ENCODE results near the gene PNCK.
"Not testable (repeated sequence)": the region's sequence is repeated elsewhere in the genome, so short reads cannot be mapped to it uniquely, and the experiment has no call there.

The PNCK gene

DNA sequence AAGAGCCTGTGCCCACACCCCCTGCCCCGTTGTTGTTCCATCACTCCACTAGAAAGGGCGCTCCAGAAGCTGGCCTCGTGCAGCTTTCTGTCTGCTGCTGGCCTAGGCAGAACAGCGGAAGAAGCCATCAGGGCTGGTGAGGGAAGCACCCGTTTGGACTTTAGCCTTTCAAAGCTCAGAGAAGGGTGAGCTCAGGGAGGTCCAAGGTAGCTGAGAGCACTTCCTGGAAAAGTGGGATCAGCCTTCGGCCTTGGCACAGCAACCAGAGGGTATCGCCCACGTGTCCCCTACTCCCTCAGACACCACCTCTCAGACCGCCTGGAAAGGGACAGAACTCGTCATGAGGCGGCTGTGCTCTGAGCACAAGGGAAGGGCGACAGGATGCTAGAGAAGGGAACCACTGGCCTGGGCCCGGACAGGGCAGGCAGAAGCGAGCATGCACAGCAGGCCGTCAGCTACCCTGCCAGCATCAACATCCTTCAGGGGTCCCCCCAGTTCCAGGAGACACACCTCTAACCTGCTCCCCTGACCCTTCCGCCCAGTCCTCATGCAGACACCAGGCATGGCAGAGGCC, 25.7 kb upstream of the PNCK start:
- DNase-seq (ENCODE audit: low read depth in 2 of 3, low spot score in 1 of 3), result not testable (repeated sequence)

DNA sequence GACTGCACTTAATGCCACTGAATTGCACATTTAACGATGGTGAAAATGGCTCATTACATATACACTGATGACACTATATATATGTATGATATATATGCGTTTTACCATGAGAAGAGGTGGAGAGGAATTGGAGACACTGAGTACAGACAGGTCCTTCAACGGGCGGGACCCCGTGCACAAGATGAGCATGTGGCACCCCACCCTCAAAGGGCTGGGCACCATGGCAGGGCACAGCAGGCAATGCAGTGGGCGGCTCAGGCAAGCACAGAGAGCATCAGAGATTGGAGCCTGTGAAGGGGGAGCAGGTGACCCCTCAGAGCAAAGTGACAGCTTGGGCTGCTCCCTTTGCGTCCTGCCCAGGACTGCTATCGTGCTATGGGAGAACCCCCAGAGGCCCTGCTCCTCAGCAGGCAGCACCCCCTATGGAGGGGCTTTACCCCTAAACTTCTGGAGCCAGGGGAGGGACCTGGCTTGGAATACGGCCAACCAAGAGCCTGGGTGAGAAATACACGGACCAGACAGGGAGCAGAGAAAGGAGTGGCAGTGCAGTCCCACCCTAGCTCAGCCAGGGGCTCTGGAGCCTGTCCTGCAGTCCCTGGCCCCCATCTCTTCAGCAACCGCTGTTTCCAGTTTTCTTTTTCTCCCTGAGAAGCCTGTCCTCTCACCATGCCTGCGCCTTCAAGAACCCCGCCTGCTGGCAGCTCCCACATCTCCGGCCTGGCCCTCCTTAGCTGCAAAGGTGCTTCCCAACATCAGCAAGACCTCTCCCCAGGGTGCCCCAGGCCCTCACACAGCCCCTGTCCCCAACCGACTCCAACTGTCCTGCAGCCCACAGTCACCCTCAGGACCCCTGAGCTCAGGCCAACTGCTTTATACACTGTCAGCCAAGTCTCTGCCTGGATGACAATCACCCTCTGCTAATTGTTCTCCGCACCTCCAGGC, 24.6 kb upstream of the PNCK start:
- no peak for DNase-seq (ENCODE audit: low read depth in 2 of 3, low spot score in 1 of 3)

DNA sequence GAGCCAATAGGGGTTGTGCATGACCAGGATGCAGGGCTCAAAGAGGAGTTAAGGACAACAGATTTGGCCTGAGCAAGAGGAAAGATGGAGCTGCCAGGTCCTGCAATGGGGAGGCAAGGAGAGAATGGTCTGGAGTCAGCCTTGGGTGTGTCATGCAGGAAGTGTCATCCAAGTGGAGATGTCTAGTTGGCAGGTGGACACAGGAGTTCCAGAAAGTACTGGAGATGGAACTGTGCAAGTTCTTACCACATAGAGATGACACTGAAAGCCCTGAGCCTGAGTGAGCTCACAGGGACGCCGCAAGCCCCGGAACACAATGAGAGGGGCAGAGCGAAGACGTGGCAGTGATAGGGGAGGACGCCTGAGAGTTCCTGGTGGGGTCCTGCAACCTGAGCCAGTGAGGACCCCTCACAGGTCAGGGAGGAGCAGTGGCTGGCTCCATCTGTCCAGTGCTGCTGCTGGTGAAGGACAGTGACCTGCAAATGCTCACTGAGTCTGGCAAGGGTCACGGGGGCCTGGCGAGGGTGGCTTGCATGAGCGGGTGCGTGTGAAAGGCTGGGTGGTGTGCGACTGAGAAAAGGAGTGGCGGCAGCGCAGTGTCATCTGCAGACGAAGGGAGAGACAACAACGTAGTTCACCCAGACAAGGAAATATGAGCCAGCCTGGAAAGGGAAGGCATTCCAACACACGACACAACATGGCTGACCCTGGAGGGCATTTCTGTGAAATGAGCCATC, 23.5 kb upstream of the PNCK start:
- not testable (repeated sequence) for DNase-seq (ENCODE audit: low read depth in 2 of 3, low spot score in 1 of 3)

DNA sequence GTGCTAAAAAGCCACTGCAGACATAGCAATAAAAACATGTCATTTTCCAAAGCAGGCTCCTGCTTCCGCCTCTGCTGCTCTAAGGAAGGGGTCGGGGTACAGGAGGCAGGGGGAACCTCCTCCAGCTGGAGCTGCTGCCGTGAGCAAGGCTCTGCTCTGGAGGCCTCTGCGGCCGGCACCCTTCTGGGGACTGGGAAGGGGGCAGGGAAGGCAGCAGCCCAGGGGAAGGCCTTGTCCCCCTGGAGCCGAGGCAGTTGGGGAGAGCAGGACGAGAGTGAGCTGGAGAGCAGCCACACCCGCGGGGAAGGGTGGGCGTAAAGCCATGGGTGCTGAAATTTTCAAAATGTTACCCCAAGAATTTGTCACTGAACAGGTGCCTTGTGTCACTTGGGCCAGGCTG, 22.9 kb upstream of the PNCK start:
- not testable (repeated sequence) for DNase-seq (ENCODE audit: low read depth in 2 of 3, low spot score in 1 of 3)

DNA sequence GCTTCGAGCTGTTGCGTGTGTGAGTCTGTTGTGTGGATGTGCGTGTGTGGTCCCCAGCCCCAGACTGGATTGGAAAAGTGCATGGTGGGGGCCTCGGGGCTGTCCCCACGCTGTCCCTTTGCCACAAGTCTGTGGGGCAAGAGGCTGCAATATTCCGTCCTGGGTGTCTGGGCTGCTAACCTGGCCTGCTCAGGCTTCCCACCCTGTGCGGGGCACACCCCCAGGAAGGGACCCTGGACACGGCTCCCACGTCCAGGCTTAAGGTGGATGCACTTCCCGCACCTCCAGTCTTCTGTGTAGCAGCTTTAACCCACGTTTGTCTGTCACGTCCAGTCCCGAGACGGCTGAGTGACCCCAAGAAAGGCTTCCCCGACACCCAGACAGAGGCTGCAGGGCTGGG, 22.5 kb upstream of the PNCK start:
- no peak for DNase-seq (ENCODE audit: low read depth in 2 of 3, low spot score in 1 of 3)

DNA sequence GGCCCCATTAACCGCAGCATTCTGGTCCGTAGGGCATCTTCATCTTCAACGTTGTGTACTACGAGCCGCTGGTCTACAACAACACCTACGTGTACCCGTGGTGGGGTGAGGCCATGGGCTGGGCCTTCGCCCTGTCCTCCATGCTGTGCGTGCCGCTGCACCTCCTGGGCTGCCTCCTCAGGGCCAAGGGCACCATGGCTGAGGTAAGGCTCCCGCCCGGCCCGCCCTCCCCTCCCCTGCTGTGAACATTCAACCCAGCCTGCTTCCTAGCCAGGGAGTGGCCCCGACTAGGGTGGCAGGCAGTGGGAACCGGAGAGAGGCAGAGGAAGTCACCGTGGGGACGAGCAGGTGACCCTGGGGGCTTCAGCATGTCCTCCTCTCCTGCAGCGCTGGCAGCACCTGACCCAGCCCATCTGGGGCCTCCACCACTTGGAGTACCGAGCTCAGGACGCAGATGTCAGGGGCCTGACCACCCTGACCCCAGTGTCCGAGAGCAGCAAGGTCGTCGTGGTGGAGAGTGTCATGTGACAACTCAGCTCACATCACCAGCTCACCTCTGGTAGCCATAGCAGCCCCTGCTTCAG, 21.2 kb upstream of the PNCK start:
- DNase-seq (ENCODE audit: low read depth in 2 of 3, low spot score in 1 of 3), result no peak

DNA sequence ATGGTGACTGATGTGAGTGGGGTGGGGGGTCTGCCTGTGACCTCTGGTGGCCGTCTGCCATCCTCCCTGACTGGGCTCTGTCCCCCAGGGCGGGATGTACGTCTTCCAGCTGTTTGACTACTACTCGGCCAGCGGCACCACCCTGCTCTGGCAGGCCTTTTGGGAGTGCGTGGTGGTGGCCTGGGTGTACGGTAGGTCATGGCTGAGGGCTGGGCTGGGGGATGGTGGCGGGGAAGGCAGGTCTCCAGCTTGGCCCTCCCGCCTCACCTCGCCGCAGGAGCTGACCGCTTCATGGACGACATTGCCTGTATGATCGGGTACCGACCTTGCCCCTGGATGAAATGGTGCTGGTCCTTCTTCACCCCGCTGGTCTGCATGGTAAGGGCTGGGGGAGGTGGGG, 20.6 kb upstream of the PNCK start:
- not testable (repeated sequence) for DNase-seq (ENCODE audit: low read depth in 2 of 3, low spot score in 1 of 3)

DNA sequence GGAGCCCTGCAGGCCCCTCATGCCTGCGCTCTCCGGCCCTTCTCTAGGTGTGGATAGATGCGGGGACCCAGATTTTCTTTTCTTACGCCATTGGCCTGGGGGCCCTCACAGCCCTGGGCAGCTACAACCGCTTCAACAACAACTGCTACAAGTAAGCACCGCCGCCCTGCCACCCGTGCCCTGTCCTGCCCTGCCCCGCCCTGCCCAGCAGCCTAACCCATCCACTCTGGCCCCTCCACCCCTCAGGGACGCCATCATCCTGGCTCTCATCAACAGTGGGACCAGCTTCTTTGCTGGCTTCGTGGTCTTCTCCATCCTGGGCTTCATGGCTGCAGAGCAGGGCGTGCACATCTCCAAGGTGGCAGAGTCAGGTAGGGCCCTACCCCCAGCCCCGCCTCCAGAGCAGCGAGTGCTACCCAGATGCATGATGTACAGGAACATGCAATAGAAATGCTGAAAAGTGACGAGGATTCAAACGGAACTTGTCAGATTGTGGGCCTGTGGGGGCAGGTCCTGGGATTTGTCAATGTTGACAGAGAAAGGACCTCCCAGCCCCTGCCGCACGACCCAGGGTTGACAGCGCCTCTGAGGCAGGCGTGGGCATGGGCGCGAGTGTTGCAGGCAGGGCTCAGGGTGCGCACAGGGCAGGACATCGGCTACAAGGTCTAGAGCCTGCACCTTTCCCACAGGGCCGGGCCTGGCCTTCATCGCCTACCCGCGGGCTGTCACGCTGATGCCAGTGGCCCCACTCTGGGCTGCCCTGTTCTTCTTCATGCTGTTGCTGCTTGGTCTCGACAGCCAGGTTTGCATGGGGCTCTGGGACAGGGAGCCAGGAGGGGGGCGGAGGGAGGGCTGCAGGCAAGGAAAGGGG, 19.8 kb upstream of the PNCK start:
- DNase-seq (ENCODE audit: low read depth in 2 of 3, low spot score in 1 of 3), result no peak

DNA sequence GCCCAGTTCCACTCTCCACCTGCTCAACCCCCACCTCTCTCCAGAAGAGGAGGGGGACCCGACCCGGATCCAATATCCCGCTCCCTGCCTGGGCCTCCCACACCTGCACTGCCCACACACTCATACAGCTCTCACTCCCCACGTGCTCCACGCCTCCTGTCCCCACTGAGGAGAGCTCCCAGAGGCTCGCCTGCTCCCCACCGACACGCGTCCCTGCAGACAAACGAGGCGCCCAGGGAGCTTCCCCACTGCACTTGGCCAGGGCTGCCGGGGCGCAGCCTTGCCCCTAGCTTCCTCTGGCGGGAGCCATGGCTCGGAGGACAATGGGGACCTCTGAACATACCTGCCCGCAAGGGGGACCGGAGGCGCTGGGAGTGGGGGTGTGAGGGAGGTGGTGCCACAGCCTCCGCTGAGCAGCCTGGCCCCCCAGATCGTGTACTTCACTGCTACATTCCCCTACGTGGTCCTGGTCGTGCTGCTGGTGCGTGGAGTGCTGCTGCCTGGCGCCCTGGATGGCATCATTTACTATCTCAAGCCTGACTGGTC, 19.1 kb upstream of the PNCK start:
- no peak for DNase-seq (ENCODE audit: low read depth in 2 of 3, low spot score in 1 of 3)

DNA sequence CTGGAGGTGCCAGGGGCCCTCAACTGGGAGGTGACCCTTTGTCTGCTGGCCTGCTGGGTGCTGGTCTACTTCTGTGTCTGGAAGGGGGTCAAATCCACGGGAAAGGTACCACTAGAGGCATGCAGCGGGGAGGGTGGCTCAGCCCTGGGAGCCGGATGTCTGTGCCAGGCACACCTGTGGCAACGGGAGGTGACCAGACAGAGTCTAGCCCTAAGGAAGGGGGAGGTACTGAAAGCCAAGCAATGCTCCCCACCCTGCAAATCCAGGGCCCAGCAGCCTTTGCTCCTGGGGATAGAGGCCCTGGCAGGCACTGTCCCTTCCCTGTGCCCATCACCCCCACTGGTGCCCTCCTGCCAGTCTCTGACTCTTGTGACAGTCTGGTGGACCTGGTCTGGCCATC, 18.4 kb upstream of the PNCK start:
- DNase-seq (ENCODE audit: low read depth in 2 of 3, low spot score in 1 of 3), result no peak

DNA sequence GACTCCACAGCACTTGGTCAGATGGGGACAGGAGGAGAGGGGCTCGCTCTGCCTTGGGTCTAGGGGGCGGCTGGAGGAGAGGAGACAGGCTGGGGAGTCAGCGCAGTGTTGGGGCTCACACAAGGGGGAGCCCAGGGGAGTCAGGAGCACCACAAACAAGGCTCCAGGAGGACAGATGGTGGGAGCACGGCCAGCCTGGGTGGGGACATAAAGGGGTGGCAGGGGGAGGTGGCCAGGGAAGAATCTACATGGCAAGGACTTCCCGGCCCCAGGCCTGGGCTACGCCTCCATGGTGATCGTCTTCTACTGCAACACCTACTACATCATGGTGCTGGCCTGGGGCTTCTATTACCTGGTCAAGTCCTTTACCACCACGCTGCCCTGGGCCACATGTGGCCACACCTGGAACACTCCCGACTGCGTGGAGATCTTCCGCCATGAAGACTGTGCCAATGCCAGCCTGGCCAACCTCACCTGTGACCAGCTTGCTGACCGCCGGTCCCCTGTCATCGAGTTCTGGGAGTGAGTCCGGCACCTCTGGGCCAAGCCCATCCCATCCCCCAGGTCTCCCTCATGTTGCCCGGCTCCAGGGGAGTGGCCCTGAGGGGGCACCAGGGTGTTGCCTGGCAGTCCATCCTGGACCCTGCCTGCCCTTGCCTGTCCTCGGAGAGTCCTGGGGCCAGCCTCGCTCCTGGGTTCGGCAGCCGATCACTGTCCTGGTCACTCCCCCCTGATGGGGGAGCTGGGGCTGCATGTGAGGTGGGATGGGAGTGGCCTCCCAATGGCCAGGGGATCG, 17.6 kb upstream of the PNCK start:
- not testable (repeated sequence) for DNase-seq (ENCODE audit: low read depth in 2 of 3, low spot score in 1 of 3)

DNA sequence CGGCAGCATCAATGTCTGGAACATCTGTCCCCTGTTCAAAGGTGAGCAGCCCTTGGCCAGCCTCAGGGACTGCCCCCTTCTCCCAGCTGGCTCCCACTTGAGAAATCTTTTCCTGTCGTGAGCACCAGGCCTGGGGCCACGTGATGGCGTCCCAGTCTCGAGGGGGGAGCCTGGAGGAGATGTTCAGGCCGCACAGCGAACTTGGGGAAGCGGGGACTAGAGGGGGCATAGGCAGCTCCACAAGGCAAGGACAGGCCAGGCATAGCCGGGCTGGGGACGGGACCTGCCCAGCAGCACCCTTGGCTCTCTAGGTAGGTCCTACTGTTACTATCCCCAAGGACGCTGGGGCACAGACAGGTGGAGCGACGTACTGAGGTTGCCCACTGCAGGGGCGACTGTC, 16.9 kb upstream of the PNCK start:
- no peak for DNase-seq (ENCODE audit: low read depth in 2 of 3, low spot score in 1 of 3)

DNA sequence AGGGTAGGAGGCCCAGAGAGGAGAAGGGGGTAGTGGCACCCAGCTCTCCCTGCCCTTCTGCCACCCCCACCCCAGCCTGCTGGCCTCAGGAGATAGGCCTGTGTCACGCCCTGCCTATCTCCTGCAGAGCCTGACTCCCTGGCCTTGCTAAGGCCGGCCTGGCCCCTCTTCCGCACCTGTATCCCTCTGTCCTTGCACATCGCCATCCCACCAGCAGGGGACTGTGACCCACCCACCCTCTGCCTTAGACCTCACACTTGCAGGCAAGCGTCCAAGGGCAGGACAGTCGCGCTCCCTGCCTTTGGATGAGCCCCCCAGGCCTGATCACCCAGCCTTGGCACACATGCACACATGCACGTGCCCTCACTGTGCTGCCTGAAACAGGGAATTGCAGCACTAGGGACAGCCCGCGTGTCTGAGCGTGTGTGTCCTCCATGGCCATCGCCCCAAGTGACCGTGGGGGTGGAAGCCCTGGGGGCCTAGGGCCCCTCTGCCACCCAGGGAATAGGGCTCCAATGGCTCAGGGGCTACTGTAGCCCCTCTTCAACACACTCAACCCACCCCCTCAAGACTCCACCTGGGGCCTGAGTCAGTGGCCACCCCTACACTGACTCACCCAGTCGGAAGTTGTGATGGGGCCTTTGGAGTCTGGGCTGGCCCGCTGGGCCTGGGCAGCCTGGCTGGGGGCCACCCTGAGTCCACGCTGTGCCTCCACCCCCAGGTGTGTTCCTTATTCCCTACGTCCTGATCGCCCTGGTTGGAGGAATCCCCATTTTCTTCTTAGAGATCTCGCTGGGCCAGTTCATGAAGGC, 16.2 kb upstream of the PNCK start:
- no peak for DNase-seq (ENCODE audit: low read depth in 2 of 3, low spot score in 1 of 3)

DNA sequence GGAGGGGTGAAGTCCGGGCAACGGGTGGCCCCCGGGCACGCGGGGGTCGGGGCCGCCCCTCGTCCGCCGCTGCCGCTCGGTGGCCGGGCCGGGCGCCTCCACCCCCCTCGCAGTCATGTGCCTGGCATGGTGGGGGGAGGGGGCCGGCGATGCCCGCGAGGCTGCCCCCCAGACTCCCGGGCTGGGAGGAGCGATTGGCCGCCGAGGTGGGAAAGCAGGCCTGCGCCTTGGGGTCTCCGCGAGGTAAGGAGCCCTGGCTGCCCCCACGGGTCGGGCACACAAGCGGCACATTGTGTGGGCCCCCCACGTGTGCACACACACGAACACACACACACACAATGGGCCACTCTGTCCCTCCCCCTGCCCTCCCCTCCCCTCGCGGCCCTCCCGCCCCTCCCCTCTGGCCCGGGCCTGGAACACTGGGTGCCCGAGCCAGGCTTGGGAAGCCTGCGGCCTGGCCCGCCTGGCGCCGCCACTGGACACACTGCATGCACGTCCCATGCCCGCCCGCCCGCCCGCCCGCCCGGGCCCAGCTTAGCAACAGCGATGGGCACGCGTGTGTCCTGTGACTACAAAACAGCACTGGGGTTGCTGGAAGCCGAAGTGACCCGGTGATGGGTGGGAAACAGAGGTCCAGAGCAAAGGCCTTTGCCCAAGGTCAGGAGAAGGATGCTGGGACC, 15.4 kb upstream of the PNCK start:
- no peak for DNase-seq (ENCODE audit: low read depth in 2 of 3, low spot score in 1 of 3)

DNA sequence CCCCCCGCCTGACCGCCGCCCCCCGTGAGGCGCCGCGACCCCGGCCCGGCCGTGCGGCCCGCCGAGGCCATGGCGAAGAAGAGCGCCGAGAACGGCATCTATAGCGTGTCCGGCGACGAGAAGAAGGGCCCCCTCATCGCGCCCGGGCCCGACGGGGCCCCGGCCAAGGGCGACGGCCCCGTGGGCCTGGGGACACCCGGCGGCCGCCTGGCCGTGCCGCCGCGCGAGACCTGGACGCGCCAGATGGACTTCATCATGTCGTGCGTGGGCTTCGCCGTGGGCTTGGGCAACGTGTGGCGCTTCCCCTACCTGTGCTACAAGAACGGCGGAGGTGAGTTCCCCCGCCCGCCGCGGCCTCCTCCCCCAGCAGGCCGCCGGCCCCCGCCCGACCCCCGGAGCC, 14.9 kb upstream of the PNCK start:
- DNase-seq (ENCODE audit: low read depth in 2 of 3, low spot score in 1 of 3), result no peak

DNA sequence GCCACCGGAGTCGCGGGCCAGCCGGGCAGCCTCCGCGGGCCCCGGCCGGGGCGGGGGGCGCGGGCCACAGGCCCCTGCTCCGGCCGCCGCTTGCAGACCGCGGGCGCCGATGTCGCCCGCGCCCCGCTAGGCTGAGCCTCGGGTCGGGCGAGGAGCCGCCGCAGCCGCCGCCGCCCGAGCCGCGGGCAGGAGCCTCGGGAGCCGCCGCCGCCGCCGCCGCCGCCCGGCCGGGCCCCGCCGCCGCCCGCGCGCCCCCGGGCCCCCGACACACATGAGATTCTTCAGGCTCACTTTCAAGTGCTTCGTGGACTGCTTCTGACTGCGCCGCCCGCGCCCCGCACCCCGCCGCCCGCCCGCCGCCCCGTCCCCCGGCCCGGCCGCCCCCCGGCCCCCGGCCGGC, 14.5 kb upstream of the PNCK start:
- DNase-seq (ENCODE audit: low read depth in 2 of 3, low spot score in 1 of 3), result no peak

DNA sequence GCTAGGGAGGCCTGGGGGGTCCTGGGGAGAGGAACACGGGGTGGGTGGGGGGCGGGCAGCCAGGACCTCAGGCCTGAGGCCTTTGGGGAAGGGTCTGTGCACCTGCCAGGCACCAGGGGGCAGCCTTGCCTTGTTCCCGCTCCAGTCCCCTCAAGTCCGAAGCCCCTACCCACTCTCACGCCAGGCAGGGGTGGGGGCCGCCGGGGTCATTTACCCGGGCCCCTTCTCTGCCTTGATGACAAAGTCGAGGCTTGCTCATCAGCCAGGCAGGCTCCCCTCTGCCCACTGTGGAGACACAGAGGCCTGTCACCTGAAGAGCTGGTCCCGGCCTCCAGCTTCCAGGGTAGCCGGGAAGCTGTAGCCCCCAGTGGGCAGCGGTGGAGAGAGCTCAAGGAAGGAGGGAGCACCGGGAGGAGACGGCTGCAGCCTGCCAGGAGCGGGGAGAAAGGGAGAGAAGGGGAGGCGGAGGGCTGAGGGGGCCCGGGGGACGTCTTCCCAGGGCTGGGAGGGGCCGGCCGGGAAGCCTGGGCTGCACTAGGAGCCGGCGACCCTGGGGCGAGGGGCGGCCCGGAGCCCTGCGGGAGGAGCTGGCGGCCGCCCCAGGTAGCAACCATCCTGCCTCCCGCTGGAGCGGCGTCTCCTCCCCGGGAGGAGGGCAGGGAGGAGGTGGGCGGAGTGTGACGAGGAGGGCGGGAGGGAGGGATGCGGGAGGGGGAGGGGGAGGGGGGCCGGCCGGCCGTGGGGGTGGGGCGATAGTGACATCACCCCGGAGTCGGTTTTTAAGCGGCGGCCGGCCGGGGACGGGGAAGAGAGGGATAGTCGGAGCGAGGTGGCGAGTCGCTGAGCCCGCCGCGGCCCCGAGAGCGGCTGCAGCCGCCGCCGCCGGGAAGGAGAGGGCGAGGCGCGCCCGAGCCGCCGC, 13.8 kb upstream of the PNCK start, which contains the start of gene SLC6A8:
Gene SLC6A8 (plus strand): TSS at position 806 of the 919 bp plus-strand sequence. CDS start 649 bp downstream, outside the sequence.
- DNase-seq (ENCODE audit: low read depth in 2 of 3, low spot score in 1 of 3), result peak in 1 of 3 donors; percentile 28

Measured in stimulated activated CD4-positive, alpha-beta T cell treated with anti-CD3 and anti-CD28 coated beads, Interleukin-12 subunit alpha, Interleukin-12 subunit beta, amount 100 ng/mL, for 48 hours (primary cell).